ENCODE measurements around the gene MAP7D1. TPM values are rescaled to one million over a fixed set of nuclear protein-coding genes. Genes with fewer than 3 reads are reported as not detected.
A peak's percentile ranks its signal among the peaks of the same experiment; 100 is the strongest.

MAP7D1 gene
- total and polyA plus RNA-seq, 2 experiments from 2014 or later = 141 to 239 TPM

GRCh38 chr1:36163426-36163825, 7.5 kb downstream of the MAP7D1 start:
- peaks cover 38% of the 10 kb centered on the region for H3K4me1 ChIP-seq (ENCODE audit: low read depth)

GRCh38 chr1:36164361-36164760, 8.4 kb downstream of the MAP7D1 start:
- H3K27ac ChIP-seq = no peak overlapping the region
- H3K4me1 ChIP-seq (ENCODE audit: low read depth) = peaks cover 37% of the 10 kb centered on the region
- DNase-seq (ENCODE audit: low read depth in 1 of 2, low spot score in 1 of 2) = no peak
- no peaks in the 10 kb centered on the region for H3K36me3 ChIP-seq
- H3K4me3 ChIP-seq = no peak overlapping the region
- no peak for TF ChIP-seq CTCF (IDR thresholded peaks at IDR 0.05; ENCODE audit: low read depth, low read length)
- H3K27me3 ChIP-seq = no peaks in the 10 kb centered on the region
- no peaks in the 10 kb centered on the region for H3K9me3 ChIP-seq (ENCODE audit: low read depth)

More at GRCh38 chr1:36163426-36163825, 7.5 kb downstream of the MAP7D1 start:
- no peaks in the 10 kb centered on the region for H3K36me3 ChIP-seq
- no peak for TF ChIP-seq CTCF (IDR thresholded peaks at IDR 0.05; ENCODE audit: low read depth, low read length)
- H3K27me3 ChIP-seq = no peaks in the 10 kb centered on the region
- peak overlapping the region; percentile 90 for H3K27ac ChIP-seq
- no peak overlapping the region for H3K4me3 ChIP-seq
- no peaks in the 10 kb centered on the region for H3K9me3 ChIP-seq (ENCODE audit: low read depth)
- no peak for DNase-seq (ENCODE audit: low read depth in 1 of 2, low spot score in 1 of 2)

GRCh38 chr1:36165145-36165544, 9.2 kb downstream of the MAP7D1 start:
- Histone ChIP-seq H3K9me3 (ENCODE audit: low read depth) (no peaks in the 10 kb centered on the region), H3K4me1 (ENCODE audit: low read depth) (peaks cover 37% of the 10 kb centered on the region), H3K36me3 (no peaks in the 10 kb centered on the region), H3K27me3 (no peaks in the 10 kb centered on the region), H3K4me3 (no peak overlapping the region), H3K27ac (no peak overlapping the region)
- no peak for DNase-seq (ENCODE audit: low read depth in 1 of 2, low spot score in 1 of 2)
- TF ChIP-seq CTCF (IDR thresholded peaks at IDR 0.05; ENCODE audit: low read depth, low read length) = no peak

- DNase-seq (ENCODE audit: low read depth in 1 of 2, low spot score in 1 of 2) = no peak
- Histone ChIP-seq H3K9me3 (ENCODE audit: low read depth) (no peaks in the 10 kb centered on the region), H3K36me3 (peaks cover 3% of the 10 kb centered on the region), H3K27ac (peak overlapping the region; percentile 75), H3K4me1 (ENCODE audit: low read depth) (peaks cover 31% of the 10 kb centered on the region), H3K4me3 (no peak overlapping the region), H3K27me3 (no peaks in the 10 kb centered on the region)
- TF ChIP-seq CTCF (IDR thresholded peaks at IDR 0.05; ENCODE audit: low read depth, low read length) = no peak
These were observed 10.2 kb downstream of the MAP7D1 start for GRCh38 chr1:36166136-36166535.

GRCh38 chr1:36166938-36167905, 11.3 kb downstream of the MAP7D1 start:
- no peak for TF ChIP-seq CTCF (IDR thresholded peaks at IDR 0.05; ENCODE audit: low read depth, low read length)
- peaks cover 12% of the 10 kb centered on the region for H3K36me3 ChIP-seq
- no peak overlapping the region for H3K27ac ChIP-seq
- DNase-seq (ENCODE audit: low read depth in 1 of 2, low spot score in 1 of 2) = no peak
- no peak overlapping the region for H3K4me3 ChIP-seq
- no peaks in the 10 kb centered on the region for H3K9me3 ChIP-seq (ENCODE audit: low read depth)
- no peaks in the 10 kb centered on the region for H3K27me3 ChIP-seq
- H3K4me1 ChIP-seq (ENCODE audit: low read depth) = peaks cover 20% of the 10 kb centered on the region
